ENCODE results near the gene SNX12.

SNX12 gene

DNA sequence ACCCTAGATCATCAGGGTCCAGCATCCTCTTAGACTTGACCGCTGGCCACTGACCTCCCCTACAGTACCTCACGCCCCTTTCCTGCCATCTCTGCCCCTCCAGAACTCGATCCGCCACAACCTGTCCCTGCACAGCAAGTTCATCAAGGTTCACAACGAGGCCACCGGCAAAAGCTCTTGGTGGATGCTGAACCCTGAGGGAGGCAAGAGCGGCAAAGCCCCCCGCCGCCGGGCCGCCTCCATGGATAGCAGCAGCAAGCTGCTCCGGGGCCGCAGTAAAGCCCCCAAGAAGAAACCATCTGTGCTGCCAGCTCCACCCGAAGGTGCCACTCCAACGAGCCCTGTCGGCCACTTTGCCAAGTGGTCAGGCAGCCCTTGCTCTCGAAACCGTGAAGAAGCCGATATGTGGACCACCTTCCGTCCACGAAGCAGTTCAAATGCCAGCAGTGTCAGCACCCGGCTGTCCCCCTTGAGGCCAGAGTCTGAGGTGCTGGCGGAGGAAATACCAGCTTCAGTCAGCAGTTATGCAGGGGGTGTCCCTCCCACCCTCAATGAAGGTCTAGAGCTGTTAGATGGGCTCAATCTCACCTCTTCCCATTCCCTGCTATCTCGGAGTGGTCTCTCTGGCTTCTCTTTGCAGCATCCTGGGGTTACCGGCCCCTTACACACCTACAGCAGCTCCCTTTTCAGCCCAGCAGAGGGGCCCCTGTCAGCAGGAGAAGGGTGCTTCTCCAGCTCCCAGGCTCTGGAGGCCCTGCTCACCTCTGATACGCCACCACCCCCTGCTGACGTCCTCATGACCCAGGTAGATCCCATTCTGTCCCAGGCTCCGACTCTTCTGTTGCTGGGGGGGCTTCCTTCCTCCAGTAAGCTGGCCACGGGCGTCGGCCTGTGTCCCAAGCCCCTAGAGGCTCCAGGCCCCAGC lies 32.7 kb upstream of the SNX12 start:
- peak overlapping the region; percentile 3 for H3K4me3 Mint-ChIP-seq

DNA sequence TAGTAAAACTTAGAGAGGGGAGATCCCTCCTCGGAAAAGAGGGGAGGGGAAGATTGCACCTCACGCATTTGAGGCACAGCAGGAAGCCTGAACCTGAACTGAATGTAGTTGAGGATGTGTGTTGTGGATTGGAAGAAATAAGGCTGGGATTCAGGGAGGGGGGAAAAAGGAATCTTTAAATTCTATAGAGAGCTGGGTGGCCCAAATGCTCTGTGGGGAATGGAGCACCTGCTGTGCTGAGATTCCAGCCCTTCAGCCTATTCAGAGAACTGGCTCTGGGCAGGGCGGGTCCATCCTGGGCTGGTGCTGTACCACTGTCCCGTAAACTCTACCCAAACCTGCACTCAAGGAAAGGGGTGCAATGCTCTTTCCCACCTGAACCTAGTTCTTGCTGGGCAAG lies 31.6 kb upstream of the SNX12 start:
- no peak for ATAC-seq (replicated peaks; ENCODE audit: extremely low read depth, poor library complexity, severe bottlenecking)
- Mint-ChIP-seq H3K4me3 (no peak overlapping the region), H3K9me3 (no peaks in the 10 kb centered on the region), H3K36me3 (ENCODE audit: insufficient read depth) (peaks cover 13% of the 10 kb centered on the region), H3K27ac (ENCODE audit: low read depth) (no peak overlapping the region), H3K27me3 (no peaks in the 10 kb centered on the region), H3K4me1 (peaks cover 74% of the 10 kb centered on the region)
- DNase-seq (ENCODE audit: low spot score in 2 of 2): no peak

More for the DNA sequence above, 32.7 kb upstream of the SNX12 start:
- no peak for ATAC-seq (replicated peaks; ENCODE audit: extremely low read depth, poor library complexity, severe bottlenecking)
- peaks cover 70% of the 10 kb centered on the region for H3K4me1 Mint-ChIP-seq
- H3K9me3 Mint-ChIP-seq: no peaks in the 10 kb centered on the region
- peaks cover 14% of the 10 kb centered on the region for H3K36me3 Mint-ChIP-seq (ENCODE audit: insufficient read depth)
- peak overlapping the region; percentile 57 for H3K27ac Mint-ChIP-seq (ENCODE audit: low read depth)
- no peaks in the 10 kb centered on the region for H3K27me3 Mint-ChIP-seq
- no peak for DNase-seq (ENCODE audit: low spot score in 2 of 2)

DNA sequence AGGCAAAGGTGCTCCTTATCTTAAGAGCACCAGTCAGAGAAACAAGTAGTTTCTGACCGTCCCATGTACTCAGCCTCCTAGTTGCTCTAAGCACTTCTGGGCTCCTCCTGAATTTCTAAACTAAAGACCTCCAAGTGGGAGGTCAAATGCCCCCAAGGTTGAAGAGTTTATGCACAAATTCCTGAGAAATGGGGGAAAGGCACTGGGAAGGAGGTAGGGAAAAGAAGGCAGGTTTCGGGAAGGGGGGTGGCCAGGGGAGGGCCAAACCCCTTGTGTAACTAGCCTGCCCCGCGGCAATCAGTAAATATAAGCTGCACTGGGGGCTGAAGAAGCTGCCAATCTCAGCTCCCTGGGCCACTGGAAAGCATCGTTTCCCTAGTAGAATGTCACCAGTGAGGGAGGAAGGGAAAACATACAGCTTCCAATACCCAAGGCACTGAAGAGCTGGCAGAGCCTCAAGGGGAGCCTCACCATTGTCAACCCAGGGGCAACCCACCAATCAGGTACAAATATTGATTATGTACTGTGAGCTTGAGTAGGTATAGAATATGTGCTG lies 30.9 kb upstream of the SNX12 start:
- Mint-ChIP-seq H3K36me3 (ENCODE audit: insufficient read depth) (peaks cover 13% of the 10 kb centered on the region), H3K27me3 (no peaks in the 10 kb centered on the region), H3K4me1 (peaks cover 67% of the 10 kb centered on the region), H3K27ac (ENCODE audit: low read depth) (no peak overlapping the region), H3K9me3 (no peaks in the 10 kb centered on the region), H3K4me3 (no peak overlapping the region)
- ATAC-seq (replicated peaks; ENCODE audit: extremely low read depth, poor library complexity, severe bottlenecking): no peak
- DNase-seq (ENCODE audit: low spot score in 2 of 2): no peak

DNA sequence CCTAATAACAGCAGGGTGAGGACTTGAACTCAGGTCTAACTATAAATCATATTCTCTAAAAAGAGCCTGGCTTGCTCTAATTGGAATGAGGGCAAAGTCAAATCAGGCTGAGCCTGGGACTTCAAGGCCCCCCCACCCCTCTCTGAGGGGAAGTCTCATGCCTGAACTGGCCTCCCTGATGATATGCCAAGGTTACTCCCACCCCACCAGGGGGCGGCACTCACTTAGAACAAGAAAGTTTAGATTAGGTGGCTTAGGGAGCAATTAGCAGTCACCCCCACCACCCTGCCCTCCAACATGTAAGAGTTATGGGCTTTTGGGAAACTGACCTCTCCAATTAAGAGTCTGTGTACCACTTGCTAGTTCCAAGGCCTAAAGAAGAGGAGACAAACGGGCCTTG lies 30.2 kb upstream of the SNX12 start:
- ATAC-seq (replicated peaks; ENCODE audit: extremely low read depth, poor library complexity, severe bottlenecking): peak; percentile 31
- no peaks in the 10 kb centered on the region for H3K9me3 Mint-ChIP-seq

DNA sequence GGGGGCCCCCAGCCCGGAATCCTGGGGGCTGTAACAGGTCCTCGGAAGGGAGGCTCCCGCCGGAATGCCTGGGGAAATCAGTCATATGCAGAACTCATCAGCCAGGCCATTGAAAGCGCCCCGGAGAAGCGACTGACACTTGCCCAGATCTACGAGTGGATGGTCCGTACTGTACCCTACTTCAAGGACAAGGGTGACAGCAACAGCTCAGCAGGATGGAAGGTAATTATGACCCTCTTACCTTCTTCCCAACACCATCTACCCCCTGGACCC lies 28.6 kb upstream of the SNX12 start:
- no peak for DNase-seq (ENCODE audit: low spot score in 2 of 2)
- Mint-ChIP-seq H3K4me1 (peaks cover 49% of the 10 kb centered on the region), H3K27ac (ENCODE audit: low read depth) (no peak overlapping the region), H3K36me3 (ENCODE audit: insufficient read depth) (peaks cover 12% of the 10 kb centered on the region), H3K4me3 (peak overlapping the region; percentile 89), H3K27me3 (no peaks in the 10 kb centered on the region), H3K9me3 (no peaks in the 10 kb centered on the region)
- no peak for ATAC-seq (replicated peaks; ENCODE audit: extremely low read depth, poor library complexity, severe bottlenecking)

More for the DNA sequence above, 30.2 kb upstream of the SNX12 start:
- DNase-seq (ENCODE audit: low spot score in 2 of 2): peak; percentile 54 to 59
- peak overlapping the region; percentile 47 for H3K4me3 Mint-ChIP-seq
- H3K27me3 Mint-ChIP-seq: no peaks in the 10 kb centered on the region
- no peak overlapping the region for H3K27ac Mint-ChIP-seq (ENCODE audit: low read depth)
- H3K36me3 Mint-ChIP-seq (ENCODE audit: insufficient read depth): peaks cover 13% of the 10 kb centered on the region
- peaks cover 60% of the 10 kb centered on the region for H3K4me1 Mint-ChIP-seq

DNA sequence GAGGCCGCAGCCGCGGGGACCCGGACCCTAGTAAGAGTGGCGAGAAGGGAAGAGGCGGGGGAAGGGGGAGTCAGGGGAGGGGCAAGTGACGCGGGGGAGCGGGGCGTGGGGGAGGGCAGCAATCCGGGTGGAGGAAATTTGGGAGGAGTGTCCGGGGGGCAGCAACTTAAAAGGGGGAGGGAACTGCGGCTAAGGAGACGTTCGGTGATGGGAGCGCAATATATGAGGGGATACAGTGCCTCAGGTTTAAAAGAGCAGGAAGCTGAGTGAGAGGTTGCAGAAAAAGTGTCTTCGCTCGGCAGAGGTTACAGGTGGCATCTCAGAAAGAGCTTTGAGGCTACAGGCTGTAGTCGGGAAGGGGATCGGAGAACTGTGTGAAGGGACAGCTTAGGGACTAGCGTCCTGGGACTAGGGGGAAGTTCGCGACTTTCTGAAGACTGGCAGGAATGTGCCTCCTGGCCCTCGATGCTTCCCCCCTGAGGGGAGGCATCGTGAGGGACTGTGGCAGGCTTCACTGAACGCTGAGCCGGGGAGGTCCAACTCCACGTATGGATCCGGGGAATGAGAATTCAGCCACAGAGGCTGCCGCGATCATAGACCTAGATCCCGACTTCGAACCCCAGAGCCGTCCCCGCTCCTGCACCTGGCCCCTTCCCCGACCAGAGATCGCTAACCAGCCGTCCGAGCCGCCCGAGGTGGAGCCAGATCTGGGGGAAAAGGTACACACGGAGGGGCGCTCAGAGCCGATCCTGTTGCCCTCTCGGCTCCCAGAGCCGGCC lies 28.0 kb upstream of the SNX12 start:
- ATAC-seq (replicated peaks; ENCODE audit: extremely low read depth, poor library complexity, severe bottlenecking): peak; percentile 57
- peaks cover 12% of the 10 kb centered on the region for H3K36me3 Mint-ChIP-seq (ENCODE audit: insufficient read depth)
- H3K27me3 Mint-ChIP-seq: no peaks in the 10 kb centered on the region
- H3K4me3 Mint-ChIP-seq: peak overlapping the region; percentile 89
- peak overlapping the region; percentile 97 for H3K27ac Mint-ChIP-seq (ENCODE audit: low read depth)
- peaks cover 43% of the 10 kb centered on the region for H3K4me1 Mint-ChIP-seq
- H3K9me3 Mint-ChIP-seq: no peaks in the 10 kb centered on the region
- peak in 1 of 2 donors; percentile 45 for DNase-seq (ENCODE audit: low spot score in 2 of 2)

DNA sequence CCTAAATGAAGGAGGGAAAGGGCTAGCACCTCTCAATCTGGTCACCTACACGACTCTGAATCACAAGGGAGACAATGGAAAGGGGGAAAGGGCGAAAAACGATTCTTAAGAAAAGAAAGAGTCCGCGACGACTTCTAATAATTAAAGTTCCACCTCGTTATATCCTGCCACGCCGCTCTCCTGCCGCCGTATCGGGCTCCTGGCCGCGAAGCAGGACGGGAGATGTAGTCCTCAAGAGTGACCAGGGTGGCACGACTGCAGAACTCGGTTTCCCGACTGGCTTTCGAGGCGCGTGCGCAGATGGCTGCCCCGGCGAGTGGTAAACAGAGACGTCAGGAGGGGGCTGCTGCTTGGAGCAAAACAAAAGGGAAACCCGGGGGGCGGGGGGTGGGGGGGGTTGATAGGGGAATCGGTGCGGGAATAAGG lies 27.4 kb upstream of the SNX12 start, which contains the start of gene FOXO4:
Gene FOXO4, plus strand, starts transcription at position 297 of the 426 bp plus-strand sequence. CDS start 678 bp downstream, outside the sequence.
- H3K9me3 Mint-ChIP-seq: no peaks in the 10 kb centered on the region
- H3K27me3 Mint-ChIP-seq: no peaks in the 10 kb centered on the region
- peak within 1 kb of the TSS; percentile 89 for H3K4me3 Mint-ChIP-seq
- peaks cover 41% of the 10 kb centered on the region for H3K4me1 Mint-ChIP-seq
- DNase-seq (ENCODE audit: low spot score in 2 of 2) (peak; percentile 70 to 82), ATAC-seq (replicated peaks; ENCODE audit: extremely low read depth, poor library complexity, severe bottlenecking) (peak; percentile 82)
- H3K36me3 Mint-ChIP-seq (ENCODE audit: insufficient read depth): peaks cover 12% of the 10 kb centered on the region
- peak within 1 kb of the TSS; percentile 97 for H3K27ac Mint-ChIP-seq (ENCODE audit: low read depth)

DNA sequence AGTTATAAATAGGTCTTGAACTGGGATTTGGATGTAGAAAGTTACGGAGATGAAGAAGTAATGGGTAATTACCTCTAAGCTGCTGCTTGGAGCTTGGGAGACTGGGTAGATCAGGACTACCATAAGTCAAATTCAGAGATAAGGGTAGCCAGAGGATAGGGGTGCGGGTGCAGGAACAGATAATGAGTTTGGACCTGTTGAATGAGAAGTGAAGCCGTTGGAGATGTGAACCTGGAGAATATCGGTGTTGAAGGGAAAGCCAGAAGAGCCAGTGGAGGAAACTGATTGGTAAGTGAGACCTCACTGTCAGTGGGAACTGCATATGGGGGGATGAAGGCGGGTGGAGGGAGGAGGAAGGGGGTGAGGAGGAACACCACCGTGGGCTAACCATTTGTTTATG lies 26.9 kb upstream of the SNX12 start:
- H3K36me3 Mint-ChIP-seq (ENCODE audit: insufficient read depth): peaks cover 10% of the 10 kb centered on the region
- H3K4me3 Mint-ChIP-seq: peak overlapping the region; percentile 89
- H3K27ac Mint-ChIP-seq (ENCODE audit: low read depth): peak overlapping the region; percentile 97
- no peaks in the 10 kb centered on the region for H3K27me3 Mint-ChIP-seq
- no peaks in the 10 kb centered on the region for H3K9me3 Mint-ChIP-seq
- ATAC-seq (replicated peaks; ENCODE audit: extremely low read depth, poor library complexity, severe bottlenecking): no peak
- DNase-seq (ENCODE audit: low spot score in 2 of 2): no peak
- H3K4me1 Mint-ChIP-seq: peaks cover 41% of the 10 kb centered on the region

DNA sequence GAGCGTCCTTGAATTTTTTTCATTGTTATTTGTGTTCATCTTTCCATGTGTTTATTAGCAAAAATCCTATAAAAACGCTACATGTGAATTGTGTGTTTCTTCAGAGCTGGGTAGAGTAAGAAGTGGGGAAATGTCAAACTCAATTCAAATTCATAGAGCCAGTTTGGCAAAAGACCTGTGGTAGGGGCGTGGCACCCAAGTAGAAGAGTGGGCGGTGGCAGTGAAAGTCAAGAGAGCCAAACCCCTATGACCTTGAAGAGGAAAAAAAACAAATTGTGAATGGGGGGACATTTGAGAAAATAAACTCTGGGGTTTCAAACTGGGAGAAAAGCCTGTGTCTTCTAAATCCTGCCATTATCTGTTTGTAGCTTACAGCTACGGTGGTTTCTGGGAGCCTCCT lies 23.1 kb upstream of the SNX12 start:
- ATAC-seq (replicated peaks; ENCODE audit: extremely low read depth, poor library complexity, severe bottlenecking) (no peak), DNase-seq (ENCODE audit: low spot score in 2 of 2) (no peak)
- Mint-ChIP-seq H3K9me3 (no peaks in the 10 kb centered on the region), H3K4me1 (peaks cover 15% of the 10 kb centered on the region), H3K27ac (ENCODE audit: low read depth) (no peak overlapping the region), H3K4me3 (no peak overlapping the region), H3K27me3 (no peaks in the 10 kb centered on the region), H3K36me3 (ENCODE audit: insufficient read depth) (peaks cover 7% of the 10 kb centered on the region)

DNA sequence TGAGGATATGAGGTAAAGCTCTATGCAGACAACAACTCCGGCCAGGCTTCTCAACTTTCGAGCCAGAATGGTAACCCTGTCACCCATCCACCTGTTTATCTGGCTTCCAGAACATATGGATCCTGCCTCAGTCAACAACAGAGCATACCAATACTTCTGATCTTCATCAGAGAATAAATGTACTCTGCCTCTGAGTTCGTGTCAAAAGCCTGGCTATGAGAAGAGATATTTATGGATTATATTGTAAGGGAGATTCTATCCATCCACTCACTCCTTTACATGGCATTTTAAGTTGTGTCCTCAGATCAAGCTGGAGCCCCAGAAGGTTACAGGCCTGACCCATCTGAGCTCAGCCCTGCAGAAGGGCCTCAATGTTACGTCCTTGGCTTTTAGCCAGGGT lies 17.8 kb upstream of the SNX12 start:
- no peak overlapping the region for H3K4me3 Mint-ChIP-seq
- no peaks in the 10 kb centered on the region for H3K9me3 Mint-ChIP-seq
- ATAC-seq (replicated peaks; ENCODE audit: extremely low read depth, poor library complexity, severe bottlenecking) (no peak), DNase-seq (ENCODE audit: low spot score in 2 of 2) (no peak)
- no peaks in the 10 kb centered on the region for H3K36me3 Mint-ChIP-seq (ENCODE audit: insufficient read depth)
- H3K4me1 Mint-ChIP-seq: no peaks in the 10 kb centered on the region
- no peaks in the 10 kb centered on the region for H3K27me3 Mint-ChIP-seq
- no peak overlapping the region for H3K27ac Mint-ChIP-seq (ENCODE audit: low read depth)

DNA sequence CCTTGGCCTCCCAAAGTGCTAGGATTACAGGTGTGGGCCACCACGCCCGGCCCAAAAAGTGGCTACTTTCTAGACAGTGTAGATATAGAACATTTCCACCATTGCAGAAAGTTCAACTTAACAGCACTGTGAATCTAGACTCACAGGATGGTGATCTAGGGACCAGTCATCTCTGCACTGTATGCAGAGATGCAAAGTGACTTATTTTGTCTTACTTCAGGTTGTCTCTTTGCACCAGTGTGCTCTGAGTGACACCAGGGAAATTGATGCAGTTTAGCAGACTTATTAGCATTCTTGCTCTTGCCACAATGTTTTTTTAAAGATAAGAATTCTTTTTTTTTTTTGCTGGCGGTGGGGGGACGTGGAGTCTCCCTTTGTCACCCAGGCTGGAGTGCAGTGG lies 14.7 kb upstream of the SNX12 start:
- DNase-seq (ENCODE audit: low spot score in 2 of 2) (no peak), ATAC-seq (replicated peaks; ENCODE audit: extremely low read depth, poor library complexity, severe bottlenecking) (no peak)
- no peaks in the 10 kb centered on the region for H3K4me1 Mint-ChIP-seq
- H3K9me3 Mint-ChIP-seq: no peaks in the 10 kb centered on the region
- H3K27me3 Mint-ChIP-seq: no peaks in the 10 kb centered on the region
- H3K36me3 Mint-ChIP-seq (ENCODE audit: insufficient read depth): no peaks in the 10 kb centered on the region
- H3K27ac Mint-ChIP-seq (ENCODE audit: low read depth): no peak overlapping the region
- H3K4me3 Mint-ChIP-seq: no peak overlapping the region

DNA sequence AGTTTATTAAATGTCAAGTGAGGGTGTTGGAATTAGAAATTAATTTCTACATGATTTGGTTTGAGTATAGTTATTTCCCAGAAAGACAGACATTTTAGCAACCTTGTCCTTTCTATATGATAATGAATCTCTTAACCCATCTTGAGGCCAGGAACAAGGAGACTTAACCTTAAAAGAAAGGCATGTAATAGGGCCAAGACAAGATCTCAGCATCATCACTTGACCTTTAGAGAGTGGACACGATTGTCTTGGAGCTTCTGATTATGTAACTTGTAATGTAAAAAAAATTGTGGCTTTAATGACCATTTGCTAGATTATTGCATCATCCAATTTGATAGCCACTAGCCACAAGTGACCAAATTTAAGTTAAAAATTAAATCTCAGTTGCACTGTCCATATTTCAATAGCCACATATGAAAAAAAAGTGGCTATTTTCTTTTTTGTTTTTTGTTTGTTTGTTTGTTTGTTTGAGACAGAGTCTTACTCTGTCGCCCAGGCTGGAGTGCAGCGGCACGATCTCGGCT lies 14.1 kb upstream of the SNX12 start:
- H3K4me3 Mint-ChIP-seq: no peak overlapping the region
- no peak for DNase-seq (ENCODE audit: low spot score in 2 of 2)
- H3K27me3 Mint-ChIP-seq: no peaks in the 10 kb centered on the region
- H3K9me3 Mint-ChIP-seq: no peaks in the 10 kb centered on the region
- ATAC-seq (replicated peaks; ENCODE audit: extremely low read depth, poor library complexity, severe bottlenecking): no peak
- no peaks in the 10 kb centered on the region for H3K4me1 Mint-ChIP-seq
- H3K27ac Mint-ChIP-seq (ENCODE audit: low read depth): no peak overlapping the region
- no peaks in the 10 kb centered on the region for H3K36me3 Mint-ChIP-seq (ENCODE audit: insufficient read depth)
